Astrocyte (in vitro differentiated cells and primary cell): Measurements from ENCODE around the gene RBPJ. TPM values are rescaled to one million over a fixed set of nuclear protein-coding genes. Genes with fewer than 3 reads are reported as not detected.

Experiments used
- DNase-seq: peaks from one replicate; pipeline ENCODE4 v3.0.0-alpha.2; 2010; ENCODE audit warnings: low read depth
- FAIRE-seq: peaks from 2 replicates; lab custom pipeline; 2011; peaks lifted over from hg19 to GRCh38; lab: Jason Lieb, UNC
- H2AFZ ChIP-seq: 2 replicates; pipeline ENCODE4 v1.6.0; 2012; ENCODE audit warnings: low read depth, low read length, inconsistent platforms
- H3K27ac ChIP-seq: 2 replicates; pipeline ENCODE4 v1.5.1; 2011; ENCODE audit warnings: low read depth, low read length, inconsistent platforms
- H3K27me3 ChIP-seq: 2 replicates; pipeline ENCODE4 v1.6.0; 2011; ENCODE audit warnings: low read length, inconsistent platforms; ENCODE audit not compliant: insufficient read depth
- H3K36me3 ChIP-seq: 2 replicates; pipeline ENCODE4 v1.5.1; 2011; ENCODE audit warnings: low read length, inconsistent platforms; ENCODE audit not compliant: insufficient read depth
- H3K4me1 ChIP-seq: 2 replicates; pipeline ENCODE4 v1.5.1; 2011; ENCODE audit warnings: low read length, inconsistent platforms; ENCODE audit not compliant: insufficient read depth
- H3K4me2 ChIP-seq: 2 replicates; pipeline ENCODE4 v1.6.0; 2012; ENCODE audit warnings: low read length, inconsistent platforms
- H3K4me3 ChIP-seq: 2 replicates; pipeline ENCODE4 v1.5.1; 2011; ENCODE audit warnings: low read depth, mild to moderate bottlenecking, low read length, inconsistent platforms; ENCODE audit not compliant: insufficient read depth
- H3K79me2 ChIP-seq: 2 replicates; pipeline ENCODE4 v1.6.0; 2012; ENCODE audit warnings: mild to moderate bottlenecking, low read length, inconsistent platforms; ENCODE audit not compliant: insufficient read depth
- H3K9ac ChIP-seq: 2 replicates; pipeline ENCODE4 v1.6.0; 2012; ENCODE audit warnings: mild to moderate bottlenecking, low read length, inconsistent platforms
- H3K9me3 ChIP-seq: 2 replicates; pipeline ENCODE4 v1.5.1; 2012; ENCODE audit warnings: low read depth, mild to moderate bottlenecking, low read length, inconsistent platforms; ENCODE audit not compliant: insufficient read depth
- H4K20me1 ChIP-seq: 2 replicates; pipeline ENCODE4 v1.6.0; 2012; ENCODE audit warnings: low read length, inconsistent platforms; ENCODE audit not compliant: insufficient read depth
- H3K27ac Mint-ChIP-seq: one replicate; pipeline ENCODE4 v1.8.0; 2021; ENCODE audit warnings: mild to moderate bottlenecking, mixed read lengths; ENCODE audit not compliant: unreplicated experiment
- H3K27me3 Mint-ChIP-seq: one replicate; pipeline ENCODE4 v1.8.0; 2021; ENCODE audit warnings: low read depth, mixed read lengths; ENCODE audit not compliant: unreplicated experiment
- H3K36me3 Mint-ChIP-seq: one replicate; pipeline ENCODE4 v1.8.0; 2021; ENCODE audit warnings: low read depth, mixed read lengths; ENCODE audit not compliant: unreplicated experiment
- H3K4me1 Mint-ChIP-seq: one replicate; pipeline ENCODE4 v1.8.0; 2021; ENCODE audit warnings: low read depth, mixed read lengths; ENCODE audit not compliant: unreplicated experiment
- H3K4me3 Mint-ChIP-seq: one replicate; pipeline ENCODE4 v1.8.0; 2021; ENCODE audit warnings: mild to moderate bottlenecking, moderate library complexity, mixed read lengths; ENCODE audit not compliant: unreplicated experiment
- H3K9me3 Mint-ChIP-seq: one replicate; pipeline ENCODE4 v1.8.0; 2021; ENCODE audit warnings: mild to moderate bottlenecking, mixed read lengths; ENCODE audit not compliant: unreplicated experiment
- EZH2 ChIP-seq: IDR thresholded peaks from 2 replicates; pipeline ENCODE4 v1.6.1; 2012; ENCODE audit warnings: mild to moderate bottlenecking, low read length, inconsistent platforms; ENCODE audit not compliant: insufficient read depth
- total RNA-seq: library from RNA; stranded (reverse); gene quantifications from 2 replicates; pipeline ENCODE4 v1.2.1, GENCODE V29; 2021
- TF ChIP-seq, protein P1 (sequence below): IDR thresholded peaks from 2 replicates; pipeline ENCODE4 v1.5.1; 2011; ENCODE audit warnings: low read depth, mild to moderate bottlenecking, inconsistent platforms, low read length, moderate library complexity; ENCODE audit not compliant: insufficient read depth

RBPJ gene
- total RNA-seq, 1 donor from 2014 or later, result 96.3 TPM

DNA sequence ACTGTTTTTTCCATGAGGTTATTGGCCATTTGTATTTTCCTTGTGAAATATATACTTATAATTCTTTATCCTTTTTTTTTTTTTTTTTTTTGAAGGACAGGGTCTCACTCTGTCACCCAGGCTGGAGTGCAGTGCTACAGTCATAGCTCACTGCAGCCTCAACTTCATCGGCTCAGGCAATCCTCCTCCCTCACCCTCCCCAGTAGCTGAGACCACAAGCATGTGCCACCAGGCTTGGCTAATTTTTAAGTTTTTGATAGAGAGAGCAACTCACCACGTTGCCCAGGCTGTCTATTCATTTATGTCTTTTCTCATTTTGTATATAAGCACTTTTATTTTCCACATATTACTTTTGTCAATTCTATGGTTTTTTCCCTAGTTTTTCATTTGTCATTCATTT, 16.8 kb downstream of the RBPJ start:
- peaks cover 92% of the 10 kb centered on the region for H4K20me1 ChIP-seq
- no peaks in the 10 kb centered on the region for H3K27me3 ChIP-seq
- no peak overlapping the region for H3K4me3 ChIP-seq
- H3K4me3 Mint-ChIP-seq, result no peak overlapping the region
- peaks cover 13% of the 10 kb centered on the region for H3K4me1 ChIP-seq
- H3K36me3 Mint-ChIP-seq, result peaks cover 6% of the 10 kb centered on the region
- H3K79me2 ChIP-seq, result peaks cover 96% of the 10 kb centered on the region
- H3K27ac ChIP-seq, result no peak overlapping the region
- H3K4me2 ChIP-seq, result no peak overlapping the region
- H3K27me3 Mint-ChIP-seq, result no peaks in the 10 kb centered on the region
- H3K36me3 ChIP-seq, result no peaks in the 10 kb centered on the region
- no peak overlapping the region for H3K9ac ChIP-seq
- TF ChIP-seq EZH2, result no peak
- TF ChIP-seq, protein P1, sequence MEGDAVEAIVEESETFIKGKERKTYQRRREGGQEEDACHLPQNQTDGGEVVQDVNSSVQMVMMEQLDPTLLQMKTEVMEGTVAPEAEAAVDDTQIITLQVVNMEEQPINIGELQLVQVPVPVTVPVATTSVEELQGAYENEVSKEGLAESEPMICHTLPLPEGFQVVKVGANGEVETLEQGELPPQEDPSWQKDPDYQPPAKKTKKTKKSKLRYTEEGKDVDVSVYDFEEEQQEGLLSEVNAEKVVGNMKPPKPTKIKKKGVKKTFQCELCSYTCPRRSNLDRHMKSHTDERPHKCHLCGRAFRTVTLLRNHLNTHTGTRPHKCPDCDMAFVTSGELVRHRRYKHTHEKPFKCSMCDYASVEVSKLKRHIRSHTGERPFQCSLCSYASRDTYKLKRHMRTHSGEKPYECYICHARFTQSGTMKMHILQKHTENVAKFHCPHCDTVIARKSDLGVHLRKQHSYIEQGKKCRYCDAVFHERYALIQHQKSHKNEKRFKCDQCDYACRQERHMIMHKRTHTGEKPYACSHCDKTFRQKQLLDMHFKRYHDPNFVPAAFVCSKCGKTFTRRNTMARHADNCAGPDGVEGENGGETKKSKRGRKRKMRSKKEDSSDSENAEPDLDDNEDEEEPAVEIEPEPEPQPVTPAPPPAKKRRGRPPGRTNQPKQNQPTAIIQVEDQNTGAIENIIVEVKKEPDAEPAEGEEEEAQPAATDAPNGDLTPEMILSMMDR, result no peak
- no peak overlapping the region for H2AFZ ChIP-seq
- H3K27ac Mint-ChIP-seq, result no peak overlapping the region
- peaks cover 29% of the 10 kb centered on the region for H3K4me1 Mint-ChIP-seq
- no peaks in the 10 kb centered on the region for H3K9me3 Mint-ChIP-seq
- DNase-seq (no peak), FAIRE-seq (no peak)
- H3K9me3 ChIP-seq, result no peaks in the 10 kb centered on the region

DNA sequence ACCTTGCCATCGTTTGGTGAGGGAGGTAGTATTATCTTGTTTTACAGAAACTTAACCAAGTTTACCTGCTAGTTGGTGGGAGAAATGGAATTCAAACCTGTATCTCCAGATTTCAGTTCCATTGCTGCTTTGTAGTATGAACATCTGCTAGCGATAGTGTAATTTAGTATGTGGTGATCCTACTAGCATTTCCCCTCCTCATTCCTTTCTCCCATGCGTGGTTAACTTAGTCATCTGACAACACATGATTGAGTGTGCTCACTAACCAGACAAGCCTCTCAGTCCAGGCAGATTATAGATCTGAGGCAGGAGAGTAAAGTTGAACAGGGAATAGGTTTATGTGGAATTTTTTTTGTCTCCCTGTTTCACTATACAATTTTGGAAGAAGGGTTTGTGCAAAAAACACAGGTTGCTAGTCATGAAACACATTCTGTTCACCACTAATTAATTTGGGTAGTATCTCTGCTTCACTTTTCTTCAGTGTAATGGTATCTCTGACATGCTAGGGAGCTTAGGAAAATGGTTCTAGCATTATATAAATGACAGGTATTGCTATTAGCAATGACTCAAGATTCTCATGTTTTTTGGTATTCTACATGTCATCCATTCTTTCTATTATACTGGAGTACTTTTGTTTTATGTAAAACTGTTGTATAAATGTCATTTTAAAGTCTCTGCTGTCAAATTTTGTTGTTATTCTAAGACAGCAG, 21.7 kb downstream of the RBPJ start:
- DNase-seq (peak; percentile 97), FAIRE-seq (peak; percentile 99)
- peaks cover 40% of the 10 kb centered on the region for H3K4me1 Mint-ChIP-seq

More for the DNA sequence above, 21.7 kb downstream of the RBPJ start:
- Histone ChIP-seq H4K20me1 (peaks cover 83% of the 10 kb centered on the region), H3K9ac (peak overlapping the region; percentile 52), H3K27ac (peak overlapping the region; percentile 65), H3K4me3 (no peak overlapping the region), H3K4me1 (peaks cover 23% of the 10 kb centered on the region), H3K79me2 (peaks cover 93% of the 10 kb centered on the region), H3K27me3 (no peaks in the 10 kb centered on the region), H3K36me3 (no peaks in the 10 kb centered on the region), H2AFZ (no peak overlapping the region), H3K9me3 (no peaks in the 10 kb centered on the region), H3K4me2 (peak overlapping the region; percentile 67)
- H3K4me3 Mint-ChIP-seq, result peak overlapping the region; percentile 10
- no peaks in the 10 kb centered on the region for H3K27me3 Mint-ChIP-seq
- peak overlapping the region; percentile 77 for H3K27ac Mint-ChIP-seq
- peaks cover 4% of the 10 kb centered on the region for H3K36me3 Mint-ChIP-seq
- TF ChIP-seq, protein P1, result no peak
- no peak for TF ChIP-seq EZH2
- H3K9me3 Mint-ChIP-seq, result no peaks in the 10 kb centered on the region
